D721Med (cell line): ENCODE measurements around the gene CCDC182.

Experiments used
- DNase-seq: peaks from one replicate; pipeline ENCODE4 v3.0.0; 2011; ENCODE audit warnings: low spot score; ENCODE audit not compliant: insufficient read length
- FAIRE-seq: peaks from 2 replicates; lab custom pipeline; 2011; peaks lifted over from hg19 to GRCh38; lab: Jason Lieb, UNC
- CTCF ChIP-seq: IDR thresholded peaks from 2 replicates; pipeline ENCODE4 v1.5.1; 2012; ENCODE audit warnings: mild to moderate bottlenecking, control low read depth; ENCODE audit not compliant: insufficient read depth; ENCODE audit errors: missing control alignments

Gene CCDC182

GRCh38 chr17:57757735-57758134 is 12.6 kb upstream of the CCDC182 start:
- DNase-seq (no peak), FAIRE-seq (no peak)
- TF ChIP-seq CTCF = no peak

DNA sequence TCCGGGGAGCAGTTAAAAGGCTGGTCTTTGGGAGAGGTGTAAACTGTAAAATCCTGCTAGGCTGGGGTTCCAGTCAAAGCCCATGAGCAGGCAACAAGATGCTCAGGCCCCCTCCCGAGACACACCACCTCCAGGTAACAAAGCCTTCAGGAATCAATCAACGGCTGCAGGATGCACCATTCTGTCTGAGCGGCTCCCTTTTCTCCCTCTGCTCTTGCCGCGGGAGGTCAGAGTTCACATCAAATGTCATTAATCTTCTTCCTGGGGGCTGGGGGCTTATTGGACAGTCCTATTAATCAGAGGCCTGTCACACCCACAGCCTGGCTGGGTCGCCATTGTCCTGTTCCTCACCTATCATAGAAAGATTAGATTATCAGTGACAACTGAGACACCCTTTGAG is 11.9 kb upstream of the CCDC182 start:
- no peak for DNase-seq
- no peak for FAIRE-seq
- no peak for TF ChIP-seq CTCF

DNA sequence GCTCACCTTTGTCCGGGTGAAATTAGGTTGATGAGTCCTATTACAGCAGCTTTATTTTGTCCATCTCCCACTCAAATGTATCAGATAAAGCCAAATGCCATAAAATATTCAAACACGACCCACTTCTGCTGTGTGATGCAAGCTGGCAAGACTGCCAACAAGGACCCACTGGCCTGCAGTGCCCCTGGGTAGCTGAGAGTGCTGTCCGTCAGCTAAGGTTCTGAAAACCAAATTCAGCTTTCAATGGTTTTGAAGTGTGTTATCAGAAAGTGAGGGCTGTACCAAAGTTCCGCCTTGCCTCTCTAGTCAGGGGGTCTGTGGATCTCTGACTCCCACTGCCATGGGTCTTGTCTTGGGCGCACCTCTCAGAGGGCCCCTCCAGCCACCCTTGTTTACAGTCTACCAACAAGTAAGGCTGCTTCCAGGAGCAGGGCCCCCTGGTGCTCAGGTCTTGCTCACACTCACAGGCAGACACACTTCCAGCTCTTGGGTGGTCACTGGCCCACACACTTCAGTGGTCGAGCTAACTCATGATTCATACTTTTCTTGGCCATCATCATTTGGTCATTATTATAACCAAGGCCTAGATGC is 10.5 kb upstream of the CCDC182 start:
- DNase-seq = no peak

GRCh38 chr17:57752031-57752905 is 7.2 kb upstream of the CCDC182 start:
- no peak for DNase-seq
- no peak for FAIRE-seq
- TF ChIP-seq CTCF = no peak

More for the DNA sequence above, 10.5 kb upstream of the CCDC182 start:
- no peak for TF ChIP-seq CTCF
- no peak for FAIRE-seq

DNA sequence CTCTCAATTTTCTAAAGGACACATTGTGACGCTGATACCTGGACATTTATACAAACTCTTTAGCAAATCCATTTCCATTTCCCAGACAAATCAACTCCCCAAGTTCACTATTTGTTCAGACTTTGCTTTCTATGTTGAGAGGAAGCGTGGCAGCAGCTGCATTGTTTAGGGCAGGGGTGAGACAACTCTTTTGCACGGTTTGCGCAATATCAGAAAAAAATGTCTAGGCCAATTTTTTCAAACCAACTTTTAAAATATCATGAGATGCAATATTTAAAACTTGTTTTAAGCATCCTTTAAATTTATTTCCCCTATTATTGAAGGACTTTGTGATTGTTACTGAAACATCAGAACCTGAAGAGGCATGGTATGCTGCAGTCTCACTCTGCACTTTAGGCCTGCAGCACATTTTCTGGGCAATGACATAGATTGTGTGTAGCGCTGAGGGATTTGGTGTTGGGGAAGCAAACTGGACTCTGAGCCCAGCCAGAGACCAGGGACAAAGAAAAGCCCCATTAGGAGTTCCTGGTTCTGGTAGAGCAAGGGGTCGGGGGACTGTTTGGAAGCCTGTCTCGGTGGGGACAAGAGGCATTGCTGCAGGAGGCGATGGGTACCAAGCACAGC is 6.4 kb upstream of the CCDC182 start:
- no peak for FAIRE-seq
- no peak for TF ChIP-seq CTCF
- no peak for DNase-seq

DNA sequence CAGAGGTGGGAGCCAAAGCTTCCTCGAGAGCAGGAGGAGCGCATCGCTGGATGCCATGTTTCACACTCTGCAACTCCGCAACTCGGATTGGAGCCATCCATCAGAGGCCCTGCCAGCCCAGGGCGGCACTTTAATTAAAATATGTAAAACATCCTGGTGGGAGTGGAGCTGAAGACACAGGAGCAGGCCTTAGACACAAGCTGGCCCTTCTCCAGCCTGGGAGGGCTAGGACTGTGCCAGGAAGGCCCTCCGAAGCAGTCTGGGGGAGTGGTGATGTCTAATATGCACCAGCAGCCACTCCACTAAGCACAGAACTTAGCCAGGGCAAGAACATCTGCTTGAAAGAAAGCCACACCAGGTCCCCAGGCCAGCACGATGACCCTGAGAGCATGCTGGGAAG is 5.8 kb upstream of the CCDC182 start:
- FAIRE-seq (no peak), DNase-seq (no peak)
- no peak for TF ChIP-seq CTCF
